NK-92 (cell line): Measurements from ENCODE around the gene MBD2.
"Not testable (repeated sequence)": the region's sequence is repeated elsewhere in the genome, so short reads cannot be mapped to it uniquely, and the experiment has no call there.

ENCODE experiments used
- DNase-seq: peaks from one replicate; lab custom pipeline; 2025; ENCODE audit not compliant: unreplicated experiment; lab: John Stamatoyannopoulos, UW

MBD2 gene

GRCh38 chr18:54238173-54238936, 13.9 kb upstream of the MBD2 start:
- no peak for DNase-seq

- no peak for DNase-seq
Observed at GRCh38 chr18:54235871-54236270, 11.4 kb upstream of the MBD2 start.

GRCh38 chr18:54233747-54234146, 9.3 kb upstream of the MBD2 start:
- DNase-seq = no peak

- no peak for DNase-seq
Observed at GRCh38 chr18:54233228-54233625, 8.8 kb upstream of the MBD2 start.

GRCh38 chr18:54232485-54233227, 8.2 kb upstream of the MBD2 start:
- DNase-seq = no peak

DNA sequence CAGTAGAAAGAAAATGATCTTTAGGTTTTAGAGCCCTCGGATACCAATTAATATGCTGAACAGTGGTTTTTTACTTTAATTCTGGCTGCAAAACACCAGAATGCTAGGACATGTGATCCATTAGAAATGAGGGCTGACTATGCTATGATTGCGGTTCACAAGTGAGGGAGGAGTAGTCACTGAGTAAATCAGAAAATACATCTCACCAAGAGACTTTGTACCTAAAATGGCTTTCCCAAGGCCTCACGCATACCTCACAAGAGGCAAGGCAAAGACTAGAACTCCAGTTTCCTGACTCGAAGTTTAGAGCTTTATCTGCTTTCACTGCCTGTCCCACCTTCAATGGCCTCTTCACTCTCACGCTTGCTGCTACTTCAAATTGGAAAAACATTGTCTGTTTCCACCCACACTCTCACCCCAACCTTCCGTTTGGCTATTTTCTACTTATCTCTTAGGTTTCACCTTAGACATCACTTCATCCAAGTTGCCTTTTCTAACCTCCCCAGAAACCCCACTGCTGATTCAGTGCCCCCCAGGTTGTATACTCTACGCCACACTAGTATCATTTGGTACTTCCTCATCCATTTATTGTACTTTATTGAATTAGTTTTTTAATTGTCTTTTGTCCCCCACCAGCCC, 5.1 kb upstream of the MBD2 start:
- no peak for DNase-seq

- no peak for DNase-seq
Observed at GRCh38 chr18:54228364-54228763, 3.9 kb upstream of the MBD2 start.

DNA sequence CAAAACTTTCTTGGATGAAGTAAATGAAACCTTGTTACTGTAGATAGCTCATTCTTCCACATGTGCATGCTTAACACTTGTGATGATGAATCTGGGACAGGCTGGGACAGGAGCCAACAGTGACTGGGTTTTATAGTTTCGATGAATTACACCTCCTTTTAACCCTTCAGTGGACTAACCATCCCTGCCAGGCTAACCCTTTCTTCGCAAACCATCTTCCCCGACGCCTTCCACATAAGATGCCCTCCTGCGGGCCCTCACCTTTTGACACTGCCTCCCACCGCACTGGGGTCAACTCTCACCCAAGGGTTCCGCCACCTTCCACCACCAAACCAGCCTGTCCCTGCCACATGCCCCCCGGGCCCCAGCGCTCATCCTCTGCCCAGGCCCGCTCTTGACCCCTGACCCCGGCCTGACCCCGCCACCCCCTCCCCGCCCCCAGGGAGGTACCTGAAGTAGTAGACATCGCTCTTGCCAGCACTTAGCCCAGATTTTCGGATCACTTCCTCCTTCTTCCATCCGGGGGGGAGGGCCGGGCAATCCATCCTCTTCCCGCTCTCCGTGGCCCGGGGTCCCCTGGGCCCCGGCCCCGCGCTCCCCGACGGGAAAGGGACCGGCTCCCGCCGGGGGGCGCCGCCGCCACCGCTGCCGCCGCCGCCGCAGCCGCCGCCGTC, 764 bp downstream of the MBD2 start:
- no peak for DNase-seq

- no peak for DNase-seq
Observed at GRCh38 chr18:54222922-54223567, 1.4 kb downstream of the MBD2 start.

DNA sequence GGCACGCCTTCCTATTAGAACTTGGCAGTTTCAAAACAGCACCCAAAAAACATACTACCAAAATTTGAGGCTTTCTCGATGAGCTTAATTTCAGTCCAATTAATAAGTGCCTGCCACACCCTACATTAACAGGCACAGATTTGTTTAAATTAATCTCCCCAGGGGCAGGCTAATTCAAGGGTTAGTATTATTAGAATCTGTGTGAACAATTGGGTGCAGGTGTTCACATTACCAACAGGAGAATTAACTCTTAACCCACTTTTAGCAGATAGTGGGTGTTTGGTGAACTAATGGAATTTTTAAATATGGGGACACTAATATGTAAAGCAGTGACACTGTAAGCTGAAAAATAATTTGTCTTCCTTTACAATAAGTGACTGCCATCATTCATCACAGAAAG, 4.1 kb downstream of the MBD2 start:
- DNase-seq = no peak

DNA sequence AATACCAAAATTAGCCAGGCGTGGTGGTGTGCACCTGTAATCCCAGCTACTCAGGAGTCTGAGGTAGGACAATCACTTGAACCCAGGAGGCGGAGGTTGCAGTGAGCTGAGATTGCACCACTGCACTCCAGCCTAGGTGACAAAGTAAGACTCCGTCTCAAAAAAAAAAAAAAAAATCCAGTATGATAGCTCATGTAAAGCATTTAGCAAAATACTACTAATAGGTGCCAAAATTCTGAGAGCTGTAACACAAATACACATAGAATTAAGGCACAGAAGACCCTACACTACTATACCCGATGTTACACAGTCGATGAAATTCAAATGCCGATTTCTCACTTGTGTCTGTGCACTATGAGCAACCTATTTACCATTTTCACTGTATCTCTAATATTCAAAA, 5.7 kb downstream of the MBD2 start:
- not testable (repeated sequence) for DNase-seq

GRCh38 chr18:54218299-54218698, 6.2 kb downstream of the MBD2 start:
- no peak for DNase-seq

DNA sequence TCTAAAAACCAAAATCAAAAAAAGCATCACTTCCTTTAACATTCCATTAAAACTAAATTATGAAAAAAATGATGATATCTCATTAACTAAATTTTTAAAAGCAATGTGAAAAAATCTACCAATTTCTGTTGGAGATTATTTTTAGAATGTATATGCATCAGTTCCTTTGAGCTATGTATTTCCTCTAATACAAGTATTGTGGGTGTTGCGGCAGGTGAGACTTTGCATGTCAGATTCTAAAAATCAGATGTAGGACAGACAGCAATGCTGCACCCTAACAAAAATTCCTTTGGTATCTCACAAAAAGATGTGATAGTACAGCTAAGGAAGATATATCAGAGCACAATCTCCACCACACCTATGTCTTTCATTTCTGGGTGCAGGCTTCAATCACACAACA, 6.8 kb downstream of the MBD2 start:
- no peak for DNase-seq

DNA sequence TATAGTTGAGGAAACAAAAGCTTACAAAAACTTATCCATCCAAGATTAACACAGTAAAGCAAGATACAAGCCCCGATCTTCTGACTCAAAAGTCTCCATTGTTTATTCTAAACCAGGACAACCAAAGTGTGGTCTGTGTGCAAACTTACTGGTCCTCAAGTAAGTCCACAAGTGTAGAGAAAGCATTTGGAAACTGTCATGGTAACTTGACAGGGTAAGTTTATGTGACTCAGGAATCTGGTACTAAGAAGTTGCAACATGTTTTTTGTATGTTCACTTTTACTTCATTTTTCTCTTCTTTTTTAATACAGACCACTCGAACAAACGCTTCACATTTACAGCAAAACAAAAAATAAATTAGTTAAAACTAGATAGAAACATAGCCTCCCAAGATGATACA, 9.4 kb downstream of the MBD2 start:
- no peak for DNase-seq

GRCh38 chr18:54210463-54210862, 14.0 kb downstream of the MBD2 start:
- no peak for DNase-seq

GRCh38 chr18:54209471-54210180, 14.8 kb downstream of the MBD2 start:
- no peak for DNase-seq

GRCh38 chr18:54206447-54206846, 18.0 kb downstream of the MBD2 start:
- DNase-seq = no peak

DNA sequence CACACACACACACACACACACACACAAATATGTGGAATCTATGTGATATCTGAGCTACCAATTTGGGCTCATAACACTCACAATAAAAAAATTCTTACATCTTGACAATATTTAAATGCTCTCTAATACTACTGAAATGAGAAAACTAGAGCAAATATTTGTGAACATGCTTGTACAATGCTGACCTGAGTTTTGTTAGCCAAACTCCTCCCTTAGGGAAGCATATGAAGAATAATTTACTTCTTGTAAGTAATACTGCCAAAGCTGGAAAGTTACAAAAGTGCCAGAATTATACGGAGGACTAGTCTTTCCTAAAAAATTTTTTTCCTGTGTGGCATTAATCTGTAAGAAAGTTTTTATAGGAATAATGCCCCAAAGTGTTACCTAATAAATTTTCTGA, 18.5 kb downstream of the MBD2 start:
- DNase-seq = no peak

GRCh38 chr18:54205448-54205847, 19.0 kb downstream of the MBD2 start:
- not testable (repeated sequence) for DNase-seq

DNA sequence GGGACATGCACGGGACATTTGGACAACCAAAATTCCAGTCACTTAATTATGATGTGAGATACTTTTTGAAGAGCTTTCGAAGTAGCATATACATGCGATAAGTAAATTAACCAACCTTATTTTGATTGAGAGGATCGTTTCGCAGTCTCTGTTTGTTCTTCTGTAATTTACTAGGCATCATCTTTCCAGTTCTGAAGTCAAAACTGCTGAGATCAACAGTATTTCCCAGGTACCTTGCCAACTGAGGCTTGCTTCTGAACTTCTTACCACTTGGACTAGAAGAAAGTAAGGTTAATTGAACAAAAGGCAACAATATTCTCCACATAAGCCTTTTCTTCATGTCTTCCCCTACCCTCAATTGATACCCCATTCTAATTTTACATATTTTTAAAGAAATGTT, 19.6 kb downstream of the MBD2 start:
- no peak for DNase-seq
